Trophoblast cell (in vitro differentiated cells and primary cell): ENCODE measurements around the gene EFNA3.
"Not testable (repeated sequence)": the region's sequence is repeated elsewhere in the genome, so short reads cannot be mapped to it uniquely, and the experiment has no call there.

Source experiments
- DNase-seq, 2 donors: peaks; one replicate each; pipeline ENCODE4 v3.0.0-alpha.2; 2016
- H2AFZ ChIP-seq: 2 replicates; pipeline ENCODE4 v1.6.1; 2013; ENCODE audit warnings: low read length, moderate library complexity, mild to moderate bottlenecking; ENCODE audit not compliant: insufficient read depth, poor library complexity
- H2AK5ac ChIP-seq: 2 replicates; pipeline ENCODE4 v1.6.1; 2013; ENCODE audit warnings: mild to moderate bottlenecking, low read length
- H2BK120ac ChIP-seq: 2 replicates; pipeline ENCODE4 v1.6.1; 2013; ENCODE audit warnings: low read length, mild to moderate bottlenecking, moderate library complexity; ENCODE audit not compliant: insufficient read depth, poor library complexity
- H2BK12ac ChIP-seq: 2 replicates; pipeline ENCODE4 v1.6.1; 2013; ENCODE audit warnings: mild to moderate bottlenecking, low read length, moderate library complexity
- H2BK5ac ChIP-seq: 2 replicates; pipeline ENCODE4 v1.6.1; 2013; ENCODE audit warnings: low read length, low read depth, moderate library complexity, mild to moderate bottlenecking; ENCODE audit not compliant: poor library complexity
- H3K14ac ChIP-seq: 2 replicates; pipeline ENCODE4 v1.6.1; 2013; ENCODE audit warnings: mild to moderate bottlenecking, low read length
- H3K18ac ChIP-seq: 2 replicates; pipeline ENCODE4 v1.6.1; 2013; ENCODE audit warnings: mild to moderate bottlenecking, low read length
- H3K23ac ChIP-seq: 2 replicates; pipeline ENCODE4 v1.6.1; 2013; ENCODE audit warnings: low read length
- H3K27ac ChIP-seq: 2 replicates; pipeline ENCODE4 v1.5.1; 2013; ENCODE audit warnings: low read depth, mild to moderate bottlenecking, inconsistent platforms, low read length, moderate library complexity
- H3K27me3 ChIP-seq: 2 replicates; pipeline ENCODE4 v1.6.1; 2013; ENCODE audit warnings: inconsistent platforms, mild to moderate bottlenecking, low read length, moderate library complexity; ENCODE audit not compliant: insufficient read depth
- H3K36me3 ChIP-seq, 2 experiments: 1 replicate in 1 of 2; 2 replicates in 1 of 2; pipeline ENCODE4 v1.6.1; 2013; ENCODE audit warnings: low read length in 2 of 2, mild to moderate bottlenecking in 2 of 2, moderate library complexity in 1 of 2; ENCODE audit not compliant: insufficient read depth in 2 of 2, control insufficient read depth in 1 of 2
- H3K4ac ChIP-seq: 2 replicates; pipeline ENCODE4 v1.6.1; 2013; ENCODE audit warnings: low read depth, mild to moderate bottlenecking, low read length, moderate library complexity
- H3K4me1 ChIP-seq, 2 experiments: 1 replicate in 1 of 2; 2 replicates in 1 of 2; pipeline ENCODE4 v1.6.1; 2013; ENCODE audit warnings: low read length in 2 of 2, mild to moderate bottlenecking in 2 of 2, moderate library complexity in 1 of 2; ENCODE audit not compliant: insufficient read depth in 2 of 2, control insufficient read depth in 1 of 2
- H3K4me2 ChIP-seq: 2 replicates; pipeline ENCODE4 v1.6.1; 2013; ENCODE audit warnings: inconsistent platforms, mild to moderate bottlenecking, low read length, moderate library complexity
- H3K4me3 ChIP-seq: 2 replicates; pipeline ENCODE4 v1.5.1; 2013; ENCODE audit warnings: mild to moderate bottlenecking, low read depth, low read length, inconsistent platforms
- H3K79me1 ChIP-seq: one replicate; pipeline ENCODE4 v1.6.1; 2013; ENCODE audit warnings: low read length
- H3K79me2 ChIP-seq: 2 replicates; pipeline ENCODE4 v1.6.1; 2013; ENCODE audit warnings: low read length, mild to moderate bottlenecking; ENCODE audit not compliant: control insufficient read depth, insufficient read depth, poor library complexity
- H3K9ac ChIP-seq: 2 replicates; pipeline ENCODE4 v1.6.1; 2013; ENCODE audit warnings: mild to moderate bottlenecking, low read length
- H3K9me3 ChIP-seq: 2 replicates; pipeline ENCODE4 v1.6.1; 2013; ENCODE audit warnings: low read depth, mild to moderate bottlenecking, control low read depth, inconsistent platforms, low read length; ENCODE audit not compliant: insufficient read depth
- H4K12ac ChIP-seq: 2 replicates; pipeline ENCODE4 v1.6.1; 2013; ENCODE audit warnings: low read depth, mild to moderate bottlenecking, low read length, moderate library complexity
- H4K8ac ChIP-seq: 2 replicates; pipeline ENCODE4 v1.6.1; 2013; ENCODE audit warnings: low read depth, mild to moderate bottlenecking, low read length, moderate library complexity
- H4K91ac ChIP-seq: one replicate; pipeline ENCODE4 v1.6.1; 2013; ENCODE audit warnings: low read depth, mild to moderate bottlenecking, low read length, moderate library complexity
- WGBS: extraction: QIAGEN DNeasy Blood & Tissue Kit; methylation state at CpG from one replicate; pipeline ENCODE4 v1.1.7; 2013; ENCODE audit warnings: missing lambda C conversion rate; ENCODE audit not compliant: insufficient read length, insufficient coverage; ENCODE audit errors: extremely low coverage; 5-methylcytosine and 5-hydroxymethylcytosine counted together

EFNA3 gene

GRCh38 chr1:155116113-155116764, 37.6 kb downstream of the EFNA3 start:
- no peak overlapping the region for H4K91ac ChIP-seq
- H3K4me3 ChIP-seq: no peak overlapping the region
- H3K79me1 ChIP-seq: peaks cover 9% of the 10 kb centered on the region
- no CpG with 5 or more reads among the region's 5 CpGs for WGBS
- no peak for DNase-seq
- H2BK12ac ChIP-seq: peak overlapping the region; percentile 25
- no peak overlapping the region for H3K27ac ChIP-seq
- no peaks in the 10 kb centered on the region for H3K27me3 ChIP-seq
- H4K12ac ChIP-seq: no peak overlapping the region
- H3K18ac ChIP-seq: no peak overlapping the region
- no peak overlapping the region for H3K4me2 ChIP-seq
- H2AK5ac ChIP-seq: peak overlapping the region; percentile 42
- H3K9ac ChIP-seq: no peak overlapping the region
- H4K8ac ChIP-seq: no peak overlapping the region
- no peak overlapping the region for H3K23ac ChIP-seq
- peaks cover 12 to 32% of the 10 kb centered on the region in 2 experiments for H3K4me1 ChIP-seq
- no peaks in the 10 kb centered on the region for H3K36me3 ChIP-seq
- no peak overlapping the region for H3K4ac ChIP-seq
- H3K14ac ChIP-seq: no peak overlapping the region
- peaks cover 2% of the 10 kb centered on the region for H3K79me2 ChIP-seq
- H3K9me3 ChIP-seq: no peaks in the 10 kb centered on the region
- H2BK120ac ChIP-seq: peak overlapping the region; percentile 30
- no peak overlapping the region for H2BK5ac ChIP-seq
- no peak overlapping the region for H2AFZ ChIP-seq

GRCh38 chr1:155117610-155118009, 39.0 kb downstream of the EFNA3 start:
- no peak overlapping the region for H4K91ac ChIP-seq
- no peak overlapping the region for H2AFZ ChIP-seq
- no peak overlapping the region for H2BK12ac ChIP-seq
- H4K8ac ChIP-seq: no peak overlapping the region
- H3K27ac ChIP-seq: no peak overlapping the region
- H2BK120ac ChIP-seq: no peak overlapping the region
- no peak overlapping the region for H3K14ac ChIP-seq
- H2BK5ac ChIP-seq: no peak overlapping the region
- no peaks in the 10 kb centered on the region for H3K9me3 ChIP-seq
- no peak overlapping the region for H3K23ac ChIP-seq
- H3K4me3 ChIP-seq: no peak overlapping the region
- no peak overlapping the region for H2AK5ac ChIP-seq
- DNase-seq: peak; percentile 82 to 84
- H3K4me1 ChIP-seq: peaks cover 5 to 24% of the 10 kb centered on the region in 2 experiments
- H3K79me2 ChIP-seq: no peaks in the 10 kb centered on the region
- no peak overlapping the region for H3K4ac ChIP-seq
- no CpG with 5 or more reads among the region's 4 CpGs for WGBS
- H3K9ac ChIP-seq: no peak overlapping the region
- no peak overlapping the region for H3K4me2 ChIP-seq
- H3K18ac ChIP-seq: no peak overlapping the region
- H3K79me1 ChIP-seq: peaks cover 2% of the 10 kb centered on the region
- H4K12ac ChIP-seq: no peak overlapping the region
- H3K27me3 ChIP-seq: no peaks in the 10 kb centered on the region
- no peaks in the 10 kb centered on the region for H3K36me3 ChIP-seq

GRCh38 chr1:155118090-155118489, 39.5 kb downstream of the EFNA3 start:
- H3K79me1 ChIP-seq, H4K8ac ChIP-seq, H3K4me3 ChIP-seq, H3K23ac ChIP-seq, H2BK120ac ChIP-seq, H2AK5ac ChIP-seq, H4K91ac ChIP-seq, H3K14ac ChIP-seq, H2BK5ac ChIP-seq, H3K18ac ChIP-seq, H3K36me3 ChIP-seq, H3K4ac ChIP-seq, H3K27ac ChIP-seq, H2AFZ ChIP-seq, H3K9ac ChIP-seq, H3K27me3 ChIP-seq, H3K79me2 ChIP-seq, H2BK12ac ChIP-seq, DNase-seq, H4K12ac ChIP-seq, H3K4me2 ChIP-seq, H3K9me3 ChIP-seq: not testable (repeated sequence)
- peaks cover 5 to 24% of the 10 kb centered on the region in 2 experiments for H3K4me1 ChIP-seq
- no CpG with 5 or more reads among the region's 7 CpGs for WGBS

- Histone ChIP-seq H3K23ac (no peak overlapping the region), H3K27me3 (no peaks in the 10 kb centered on the region), H4K12ac (no peak overlapping the region), H4K91ac (peak overlapping the region; percentile 73), H3K79me1 (peaks cover 5% of the 10 kb centered on the region), H2BK120ac (no peak overlapping the region), H2BK12ac (peak overlapping the region; percentile 37), H3K36me3 (no peaks in the 10 kb centered on the region), H3K9me3 (no peaks in the 10 kb centered on the region), H3K4me3 (no peak overlapping the region), H3K4me2 (peak overlapping the region; percentile 9), H4K8ac (no peak overlapping the region), H3K27ac (peak overlapping the region; percentile 16), H3K4ac (no peak overlapping the region), H3K79me2 (no peaks in the 10 kb centered on the region), H3K9ac (no peak overlapping the region), H2AK5ac (no peak overlapping the region), H3K18ac (no peak overlapping the region), H3K4me1 (peaks cover 8 to 30% of the 10 kb centered on the region in 2 experiments), H2AFZ (no peak overlapping the region), H2BK5ac (no peak overlapping the region), H3K14ac (no peak overlapping the region)
- peak; percentile 70 to 87 for DNase-seq
- no CpG with 5 or more reads among the region's 6 CpGs for WGBS
Measured at GRCh38 chr1:155120253-155120652, 41.6 kb downstream of the EFNA3 start.
